ENCODE measurements around the gene CAMSAP1. TPM values are rescaled to one million over a fixed set of nuclear protein-coding genes. Genes with fewer than 3 reads are reported as not detected.

CAMSAP1 gene
- total and polyA plus RNA-seq, 2 of the 4 experiments (the other 2 are of a cell fraction), result 8.2 to 19.5 TPM

DNA sequence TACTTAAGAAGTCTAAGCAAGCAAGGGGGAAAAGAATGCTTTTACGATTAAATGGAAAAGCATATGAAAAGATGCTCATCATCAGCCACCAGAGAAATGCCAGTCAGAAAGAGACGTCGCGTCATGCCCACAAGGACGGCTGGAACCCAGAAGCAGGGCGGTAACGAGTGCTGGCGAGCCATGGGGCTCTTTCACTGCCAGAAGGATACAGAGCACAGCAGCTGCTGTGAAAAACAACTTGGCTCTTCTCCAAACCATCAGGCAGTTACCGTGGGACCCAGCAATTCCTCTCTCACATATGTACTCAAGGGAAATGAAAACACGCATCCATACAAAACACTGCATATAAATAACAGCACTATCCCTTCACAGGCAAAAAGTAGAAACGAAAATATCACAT is 95.5 kb downstream of the CAMSAP1 start:
- H2BK120ac ChIP-seq (ENCODE audit: low read depth, low read length), result no peak overlapping the region
- H2AK9ac ChIP-seq (replicated peaks; ENCODE audit: low read depth, low read length, poor library complexity), result no peak overlapping the region
- H3K4me3 ChIP-seq (ENCODE audit: insufficient read depth, low read depth, low read length), result no peak overlapping the region
- POLR2A ChIA-PET (ENCODE audit: unreplicated experiment), result no interaction called here
- H3K9me3 ChIP-seq (ENCODE audit: control insufficient read depth, insufficient read depth, low read length), result no peaks in the 10 kb centered on the region
- H3K23ac ChIP-seq (ENCODE audit: low read depth, low read length), result no peak overlapping the region
- H3K56ac ChIP-seq (ENCODE audit: extremely low read depth, insufficient read depth, low read length), result no peak overlapping the region
- H3K18ac ChIP-seq (ENCODE audit: low read depth, low read length), result no peak overlapping the region
- H2BK15ac ChIP-seq (ENCODE audit: low read depth, low read length), result no peak overlapping the region
- no peak overlapping the region for H3K4ac ChIP-seq (ENCODE audit: low read depth, low read length)
- no peak for ATAC-seq (ENCODE audit: low read depth)
- H3K36me3 ChIP-seq (ENCODE audit: control insufficient read depth, insufficient read depth, low read length), result peaks cover 53% of the 10 kb centered on the region
- peak; percentile 5 for DNase-seq
- H4K20me1 ChIP-seq (ENCODE audit: insufficient read depth, low read length), result 0 out of 2 replicates have a peak, but pooled peaks cover 5% of the 10 kb centered on the region
- no peak overlapping the region for H3K14ac ChIP-seq (replicated peaks; ENCODE audit: low read depth, low read length)
- peaks cover 11% of the 10 kb centered on the region; the same call in 1 of the 2 replicates for H3K9me1 ChIP-seq (ENCODE audit: insufficient read depth, low read length)
- TF ChIP-seq RFX5 (IDR thresholded peaks at IDR 0.05; ENCODE audit: low read depth, low read length), result no peak
- no peak for TF ChIP-seq SMC3 (IDR thresholded peaks at IDR 0.05; ENCODE audit: low read depth, low read length)
- no peak for TF ChIP-seq NFE2L2 (IDR thresholded peaks at IDR 0.05; ENCODE audit: low read depth, low read length)
- TF ChIP-seq BHLHE40 (IDR thresholded peaks at IDR 0.05; ENCODE audit: low read depth, low read length), result no peak
- TF ChIP-seq RCOR1 (IDR thresholded peaks at IDR 0.05; ENCODE audit: insufficient replicate concordance, low read length), result no peak
- TF ChIP-seq RAD21 (IDR thresholded peaks at IDR 0.05; ENCODE audit: low read length), result no peak
- TF ChIP-seq, protein P1, sequence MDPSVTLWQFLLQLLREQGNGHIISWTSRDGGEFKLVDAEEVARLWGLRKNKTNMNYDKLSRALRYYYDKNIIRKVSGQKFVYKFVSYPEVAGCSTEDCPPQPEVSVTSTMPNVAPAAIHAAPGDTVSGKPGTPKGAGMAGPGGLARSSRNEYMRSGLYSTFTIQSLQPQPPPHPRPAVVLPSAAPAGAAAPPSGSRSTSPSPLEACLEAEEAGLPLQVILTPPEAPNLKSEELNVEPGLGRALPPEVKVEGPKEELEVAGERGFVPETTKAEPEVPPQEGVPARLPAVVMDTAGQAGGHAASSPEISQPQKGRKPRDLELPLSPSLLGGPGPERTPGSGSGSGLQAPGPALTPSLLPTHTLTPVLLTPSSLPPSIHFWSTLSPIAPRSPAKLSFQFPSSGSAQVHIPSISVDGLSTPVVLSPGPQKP (IDR thresholded peaks at IDR 0.05; ENCODE audit: borderline replicate concordance, low read depth, low read length), result no peak
- no peak for TF ChIP-seq POLR2A (IDR thresholded peaks at IDR 0.05; ENCODE audit: low read depth, low read length)
- no peak for TF ChIP-seq MAFK (IDR thresholded peaks at IDR 0.05; ENCODE audit: low read depth, low read length)
- TF ChIP-seq FOS (IDR thresholded peaks at IDR 0.05; ENCODE audit: low read depth, low read length), result no peak
- TF ChIP-seq CEBPB (IDR thresholded peaks at IDR 0.05; ENCODE audit: low read depth, low read length), result no peak
- no peak for TF ChIP-seq MXI1 (IDR thresholded peaks at IDR 0.05; ENCODE audit: borderline replicate concordance, low read depth, low read length)
- TF ChIP-seq CHD1 (IDR thresholded peaks at IDR 0.05; ENCODE audit: low read depth, low read length), result no peak
- no peak for TF ChIP-seq MAZ (IDR thresholded peaks at IDR 0.05; ENCODE audit: borderline replicate concordance, low read depth, low read length)
- TF ChIP-seq, protein P2, sequence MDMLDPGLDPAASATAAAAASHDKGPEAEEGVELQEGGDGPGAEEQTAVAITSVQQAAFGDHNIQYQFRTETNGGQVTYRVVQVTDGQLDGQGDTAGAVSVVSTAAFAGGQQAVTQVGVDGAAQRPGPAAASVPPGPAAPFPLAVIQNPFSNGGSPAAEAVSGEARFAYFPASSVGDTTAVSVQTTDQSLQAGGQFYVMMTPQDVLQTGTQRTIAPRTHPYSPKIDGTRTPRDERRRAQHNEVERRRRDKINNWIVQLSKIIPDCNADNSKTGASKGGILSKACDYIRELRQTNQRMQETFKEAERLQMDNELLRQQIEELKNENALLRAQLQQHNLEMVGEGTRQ (IDR thresholded peaks at IDR 0.05; ENCODE audit: low read depth, low read length), result no peak
- TF ChIP-seq, protein P3, sequence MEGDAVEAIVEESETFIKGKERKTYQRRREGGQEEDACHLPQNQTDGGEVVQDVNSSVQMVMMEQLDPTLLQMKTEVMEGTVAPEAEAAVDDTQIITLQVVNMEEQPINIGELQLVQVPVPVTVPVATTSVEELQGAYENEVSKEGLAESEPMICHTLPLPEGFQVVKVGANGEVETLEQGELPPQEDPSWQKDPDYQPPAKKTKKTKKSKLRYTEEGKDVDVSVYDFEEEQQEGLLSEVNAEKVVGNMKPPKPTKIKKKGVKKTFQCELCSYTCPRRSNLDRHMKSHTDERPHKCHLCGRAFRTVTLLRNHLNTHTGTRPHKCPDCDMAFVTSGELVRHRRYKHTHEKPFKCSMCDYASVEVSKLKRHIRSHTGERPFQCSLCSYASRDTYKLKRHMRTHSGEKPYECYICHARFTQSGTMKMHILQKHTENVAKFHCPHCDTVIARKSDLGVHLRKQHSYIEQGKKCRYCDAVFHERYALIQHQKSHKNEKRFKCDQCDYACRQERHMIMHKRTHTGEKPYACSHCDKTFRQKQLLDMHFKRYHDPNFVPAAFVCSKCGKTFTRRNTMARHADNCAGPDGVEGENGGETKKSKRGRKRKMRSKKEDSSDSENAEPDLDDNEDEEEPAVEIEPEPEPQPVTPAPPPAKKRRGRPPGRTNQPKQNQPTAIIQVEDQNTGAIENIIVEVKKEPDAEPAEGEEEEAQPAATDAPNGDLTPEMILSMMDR (conservative IDR thresholded peaks at IDR 0.05; ENCODE audit: low read depth, low read length), result no peak
- H2AK5ac ChIP-seq (ENCODE audit: low read depth, low read length), result no peak overlapping the region
- in situ Hi-C loops (cut with MboI; ENCODE audit: low sequenced_read_pairs) (no loop called here), dilution Hi-C loops (cut with HindIII; ENCODE audit: low sequenced_read_pairs, unreplicated experiment) (no loop called here), intact Hi-C loops (cut with micrococcal nuclease) (no loop called here)
- H3K4me2 ChIP-seq (ENCODE audit: low read depth, low read length), result no peak overlapping the region
- no peak overlapping the region for H3K9ac ChIP-seq (ENCODE audit: low read depth, low read length)
- WGBS, 2 experiments (ENCODE audit: extremely low coverage in 2 of 2, insufficient read length in 1 of 2), result 70% methylated on average over 4 of the region's 11 CpGs; no CpG with 5 or more reads in 1 of the 2 experiments
- H4K91ac ChIP-seq (ENCODE audit: insufficient read depth, low read depth, low read length), result no peak overlapping the region
- H2AFZ ChIP-seq (replicated peaks; ENCODE audit: low read length, poor library complexity), result no peak overlapping the region
- peaks cover 0 to 3% of the 10 kb centered on the region in 2 experiments; a peak in 1 of 4 replicates for H3K79me1 ChIP-seq (ENCODE audit: low read depth in 1 of 2, low read length in 2 of 2)
- no peaks in the 10 kb centered on the region for H3K27me3 ChIP-seq (ENCODE audit: control insufficient read depth, insufficient read depth, low read length)
- H3K4me1 ChIP-seq (ENCODE audit: control insufficient read depth, insufficient read depth, low read length), result no peaks in the 10 kb centered on the region
- H3K27ac ChIP-seq (ENCODE audit: insufficient read depth, low read length), result no peak overlapping the region
- no TSS peak for BruUV-seq (replicated peaks)
- H4K8ac ChIP-seq (ENCODE audit: low read depth in 2 of 2, low read length in 2 of 2), result no peak overlapping the region
- no peak overlapping the region for H2BK20ac ChIP-seq (ENCODE audit: low read depth, low read length)
- no peak overlapping the region for H2BK5ac ChIP-seq (ENCODE audit: low read depth, low read length, poor library complexity, severe bottlenecking)
- CTCF ChIA-PET, result no interaction called here
- H4K5ac ChIP-seq (ENCODE audit: low read depth, low read length), result no peak overlapping the region

All from IMR-90 (cell line).